GM13976 (cell line): ENCODE results near the gene FXYD1.

ENCODE experiments used
- DNase-seq: peaks from one replicate; pipeline ENCODE4 v3.0.0; 2012; ENCODE audit warnings: low spot score
- CTCF ChIP-seq: IDR thresholded peaks from 2 replicates; pipeline ENCODE4 v1.5.1; 2012; ENCODE audit warnings: borderline replicate concordance, mild to moderate bottlenecking; ENCODE audit not compliant: insufficient read depth; ENCODE audit errors: extremely low read depth, missing control alignments, control extremely low read depth
- in situ Hi-C: fragments of 300-500 bp; cut with MboI; formaldehyde crosslinking; loops from one replicate; pipeline ENCODE4 v1.12.0; 2022; ENCODE audit warnings: low sequenced_read_pairs, mixed read lengths, inconsistent platforms; ENCODE audit not compliant: unreplicated experiment

Gene FXYD1

DNA sequence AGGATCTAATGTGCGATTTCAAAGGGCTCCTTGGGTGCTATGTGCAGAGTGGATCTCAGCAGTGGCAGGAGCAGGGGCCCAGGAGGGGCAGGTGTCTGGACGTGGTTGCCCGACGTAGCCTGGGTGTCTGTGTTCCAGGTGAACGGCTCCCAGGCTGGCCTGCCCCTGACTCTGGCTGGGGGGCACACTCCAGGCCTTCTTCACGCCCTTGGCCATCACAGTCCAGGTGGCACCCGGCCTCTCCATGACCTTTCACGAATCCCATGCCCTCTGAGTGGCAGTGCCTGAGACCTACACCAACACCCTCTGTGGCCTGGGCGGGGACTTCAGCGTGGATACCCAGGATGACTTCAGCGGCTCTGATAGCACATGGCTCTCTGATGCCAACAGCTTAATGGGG lies 34.3 kb upstream of the FXYD1 start:
- no peak for DNase-seq
- in situ Hi-C loops: no loop called here
- no peak for TF ChIP-seq CTCF

DNA sequence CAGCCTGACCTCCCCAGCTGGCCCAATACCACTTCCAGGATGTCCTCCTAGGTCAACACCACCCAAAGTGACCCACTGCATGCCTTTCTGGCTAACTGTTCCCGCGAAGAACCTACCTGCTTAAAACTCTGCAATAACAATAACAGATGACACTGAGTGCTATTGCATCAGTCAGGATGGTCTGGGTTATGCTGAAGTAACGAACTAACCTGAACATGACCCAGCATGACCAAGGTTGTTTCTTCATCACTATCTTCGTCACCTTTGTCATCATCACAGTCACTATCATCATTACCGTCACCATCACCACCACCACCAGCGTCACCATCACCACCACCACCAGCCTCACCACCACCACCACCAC lies 33.6 kb upstream of the FXYD1 start:
- TF ChIP-seq CTCF: no peak
- in situ Hi-C loops: no loop called here
- DNase-seq: no peak

DNA sequence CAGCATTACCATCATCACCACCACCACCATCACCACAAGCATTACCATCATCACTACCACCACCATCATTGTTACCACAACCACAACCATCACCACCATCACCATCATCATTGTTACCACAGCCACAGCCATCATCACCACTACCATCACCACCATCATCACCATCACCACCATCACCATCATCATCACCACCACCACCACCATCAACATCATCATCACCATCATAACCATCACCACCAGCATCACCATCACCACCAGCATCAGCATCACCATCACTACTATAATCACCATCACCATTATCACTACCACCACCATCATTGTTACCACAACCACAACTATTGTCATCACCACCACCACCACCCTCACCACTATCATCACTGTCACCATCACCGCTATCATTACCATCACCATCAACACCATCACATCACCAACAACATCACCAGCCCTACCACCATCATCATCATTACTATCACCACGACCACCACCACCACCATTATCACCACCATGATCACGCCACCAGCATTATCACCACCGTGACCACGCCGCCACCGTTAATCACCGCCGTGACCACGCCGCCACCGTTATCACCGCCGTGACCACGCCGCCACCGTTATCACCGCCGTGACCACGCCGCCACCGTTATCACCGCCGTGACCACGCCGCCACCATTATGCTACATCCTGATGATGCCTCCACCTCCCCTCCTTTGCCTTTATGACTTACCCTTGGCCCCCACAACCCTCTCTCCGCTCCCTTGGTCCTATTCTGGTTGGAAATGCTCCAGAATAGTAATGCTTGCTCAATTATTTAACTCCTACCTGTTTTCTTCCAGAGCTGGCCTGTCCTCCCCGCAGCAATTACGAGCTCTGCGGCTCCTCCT lies 33.0 kb upstream of the FXYD1 start:
- no peak for TF ChIP-seq CTCF
- no peak for DNase-seq
- in situ Hi-C loops: no loop called here

GRCh38 chr19:35106291-35106583 lies 32.4 kb upstream of the FXYD1 start:
- in situ Hi-C loops: no loop called here
- TF ChIP-seq CTCF: no peak
- no peak for DNase-seq

GRCh38 chr19:35106898-35107541 lies 31.6 kb upstream of the FXYD1 start:
- in situ Hi-C loops: no loop called here
- DNase-seq: no peak
- TF ChIP-seq CTCF: no peak

- in situ Hi-C loops: no loop called here
- no peak for TF ChIP-seq CTCF
- DNase-seq: no peak
Measured at GRCh38 chr19:35107545-35107944, 31.1 kb upstream of the FXYD1 start.
